Measurements from ENCODE around the gene DCTN2.

DCTN2 gene

DNA sequence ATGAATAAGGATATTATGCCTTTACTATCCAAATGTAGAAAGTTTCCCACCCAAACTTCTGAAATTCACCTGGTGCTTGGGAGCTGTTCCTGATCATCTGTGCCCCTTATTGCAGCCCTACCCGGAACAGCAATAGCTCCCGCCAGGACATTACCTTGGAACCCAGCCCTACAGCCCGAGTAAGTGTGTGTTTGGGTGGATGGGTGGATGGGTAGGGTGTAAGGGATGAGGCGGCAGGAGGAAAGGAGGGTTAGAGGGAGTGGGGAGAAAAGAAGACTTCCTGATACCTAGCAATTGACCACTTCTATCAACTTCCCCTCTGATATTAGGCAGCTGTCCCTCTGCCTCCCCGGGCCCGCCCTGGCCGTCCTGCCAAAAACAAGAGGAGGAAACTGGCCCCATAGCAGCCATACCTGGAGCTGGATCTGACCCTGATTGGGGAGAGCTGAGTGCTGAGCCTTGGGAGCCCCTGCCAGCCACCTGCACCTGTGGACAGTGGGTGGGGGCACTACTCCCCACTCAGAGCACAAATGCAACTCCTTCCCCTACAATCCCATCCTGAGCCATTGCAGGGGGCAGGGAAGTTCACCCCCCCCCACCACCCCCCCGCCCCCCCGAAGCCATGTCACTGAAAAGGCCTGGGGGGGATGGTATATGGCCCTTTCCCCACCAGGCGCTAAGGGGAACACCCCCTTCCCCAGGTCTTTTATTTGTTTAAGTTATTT, 18.0 kb downstream of the DCTN2 start:
- H3K27ac ChIP-seq (ENCODE audit: low read depth in 2 of 2, low read length in 2 of 2): no peak overlapping the region
- H3K36me3 ChIP-seq (ENCODE audit: control insufficient read depth in 2 of 2, insufficient read depth in 2 of 2, low read length in 2 of 2): peaks cover 64 to 83% of the 10 kb centered on the region in 2 donors
- H3K9me3 ChIP-seq (ENCODE audit: control insufficient read depth in 2 of 2, low read length in 2 of 2): no peaks in the 10 kb centered on the region
- no peak overlapping the region for H3K4me3 ChIP-seq (ENCODE audit: low read length in 2 of 2)
- peaks cover 11 to 13% of the 10 kb centered on the region in 2 donors for H3K4me1 ChIP-seq (ENCODE audit: control insufficient read depth in 2 of 2, insufficient read depth in 2 of 2, low read length in 2 of 2)
- H3K27me3 ChIP-seq (ENCODE audit: control insufficient read depth in 2 of 2, insufficient read depth in 2 of 2, low read length in 2 of 2): no peaks in the 10 kb centered on the region
- no peak overlapping the region for H3K9ac ChIP-seq (ENCODE audit: low read depth in 1 of 2, low read length in 2 of 2)

DNA sequence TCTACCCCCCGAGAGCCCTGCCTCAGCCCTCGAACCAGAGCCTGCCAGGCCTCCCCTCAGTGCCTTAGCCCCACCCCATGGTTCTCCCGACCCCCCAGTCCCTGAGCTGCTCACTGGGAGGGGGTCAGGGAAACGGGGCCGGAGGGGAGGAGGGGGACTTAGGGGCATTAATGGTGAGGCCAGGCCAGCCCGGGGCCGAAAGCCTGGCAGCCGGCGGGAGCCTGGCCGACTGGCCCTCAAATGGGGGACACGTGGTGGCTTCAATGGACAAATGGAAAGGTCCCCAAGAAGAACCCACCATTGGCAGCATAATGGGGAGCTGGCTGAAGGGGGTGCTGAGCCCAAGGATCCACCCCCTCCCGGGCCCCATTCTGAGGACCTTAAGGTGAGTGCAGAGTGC, 18.8 kb downstream of the DCTN2 start:
- Histone ChIP-seq H3K4me3 (ENCODE audit: low read length in 2 of 2) (no peak overlapping the region), H3K9me3 (ENCODE audit: control insufficient read depth in 2 of 2, low read length in 2 of 2) (no peaks in the 10 kb centered on the region), H3K27me3 (ENCODE audit: control insufficient read depth in 2 of 2, insufficient read depth in 2 of 2, low read length in 2 of 2) (no peaks in the 10 kb centered on the region), H3K4me1 (ENCODE audit: control insufficient read depth in 2 of 2, insufficient read depth in 2 of 2, low read length in 2 of 2) (peaks cover 20% of the 10 kb centered on the region in 2 donors), H3K27ac (ENCODE audit: low read depth in 2 of 2, low read length in 2 of 2) (no peak overlapping the region), H3K36me3 (ENCODE audit: control insufficient read depth in 2 of 2, insufficient read depth in 2 of 2, low read length in 2 of 2) (peaks cover 59 to 76% of the 10 kb centered on the region in 2 donors), H3K9ac (ENCODE audit: low read depth in 1 of 2, low read length in 2 of 2) (no peak overlapping the region)

DNA sequence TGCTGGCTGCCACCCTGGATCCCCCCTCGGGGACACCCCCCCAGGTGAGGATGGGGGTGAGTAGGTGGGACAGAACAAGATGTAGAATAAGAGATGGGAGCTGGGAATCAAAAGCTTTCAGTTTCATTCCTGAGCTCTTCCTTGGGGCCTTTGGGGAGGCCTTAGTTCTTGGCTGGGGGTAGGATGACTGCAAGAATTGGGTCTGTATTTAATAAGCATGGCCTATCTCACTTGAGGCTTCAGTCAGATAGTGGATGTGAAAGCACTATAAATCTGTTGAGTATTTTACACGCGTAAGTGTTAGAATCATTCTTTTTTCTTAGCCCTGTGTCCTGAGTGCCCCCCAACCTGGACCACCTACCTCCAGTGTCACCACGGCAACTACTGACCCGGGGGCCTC, 19.8 kb downstream of the DCTN2 start:
- Histone ChIP-seq H3K4me3 (ENCODE audit: low read length in 2 of 2) (no peak overlapping the region), H3K9ac (ENCODE audit: low read depth in 1 of 2, low read length in 2 of 2) (no peak overlapping the region), H3K4me1 (ENCODE audit: control insufficient read depth in 2 of 2, insufficient read depth in 2 of 2, low read length in 2 of 2) (peaks cover 20 to 21% of the 10 kb centered on the region in 2 donors), H3K9me3 (ENCODE audit: control insufficient read depth in 2 of 2, low read length in 2 of 2) (no peaks in the 10 kb centered on the region), H3K27me3 (ENCODE audit: control insufficient read depth in 2 of 2, insufficient read depth in 2 of 2, low read length in 2 of 2) (no peaks in the 10 kb centered on the region), H3K27ac (ENCODE audit: low read depth in 2 of 2, low read length in 2 of 2) (no peak overlapping the region), H3K36me3 (ENCODE audit: control insufficient read depth in 2 of 2, insufficient read depth in 2 of 2, low read length in 2 of 2) (peaks cover 49 to 66% of the 10 kb centered on the region in 2 donors)

DNA sequence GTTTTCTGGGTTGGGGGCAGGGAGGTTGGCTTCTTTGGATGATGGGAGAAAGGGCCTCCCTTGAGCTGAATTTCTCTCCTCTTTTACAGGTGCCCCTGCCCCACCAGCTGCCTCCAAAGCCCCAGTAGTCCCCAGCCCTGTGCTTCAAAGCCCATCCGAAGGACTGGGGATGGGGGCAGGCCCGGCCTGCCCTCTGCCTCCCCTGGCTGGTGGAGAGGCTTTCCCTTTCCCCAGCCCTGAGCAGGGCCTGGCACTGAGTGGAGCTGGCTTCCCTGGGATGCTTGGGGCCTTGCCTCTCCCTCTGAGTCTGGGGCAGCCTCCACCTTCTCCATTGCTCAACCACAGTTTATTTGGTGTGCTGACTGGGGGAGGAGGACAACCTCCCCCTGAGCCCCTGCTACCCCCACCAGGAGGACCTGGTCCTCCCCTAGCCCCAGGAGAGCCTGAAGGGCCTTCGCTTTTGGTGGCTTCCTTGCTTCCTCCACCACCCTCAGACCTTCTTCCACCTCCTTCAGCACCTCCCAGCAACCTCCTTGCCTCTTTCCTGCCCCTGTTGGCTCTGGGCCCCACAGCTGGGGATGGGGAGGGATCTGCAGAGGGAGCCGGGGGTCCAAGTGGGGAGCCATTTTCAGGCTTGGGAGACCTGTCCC, 20.4 kb downstream of the DCTN2 start:
- Histone ChIP-seq H3K9me3 (ENCODE audit: control insufficient read depth in 2 of 2, low read length in 2 of 2) (no peaks in the 10 kb centered on the region), H3K27ac (ENCODE audit: low read depth in 2 of 2, low read length in 2 of 2) (no peak overlapping the region), H3K4me3 (ENCODE audit: low read length in 2 of 2) (no peak overlapping the region), H3K4me1 (ENCODE audit: control insufficient read depth in 2 of 2, insufficient read depth in 2 of 2, low read length in 2 of 2) (peaks cover 26 to 27% of the 10 kb centered on the region in 2 donors), H3K27me3 (ENCODE audit: control insufficient read depth in 2 of 2, insufficient read depth in 2 of 2, low read length in 2 of 2) (no peaks in the 10 kb centered on the region), H3K9ac (ENCODE audit: low read depth in 1 of 2, low read length in 2 of 2) (no peak overlapping the region), H3K36me3 (ENCODE audit: control insufficient read depth in 2 of 2, insufficient read depth in 2 of 2, low read length in 2 of 2) (peaks cover 43 to 61% of the 10 kb centered on the region in 2 donors)

DNA sequence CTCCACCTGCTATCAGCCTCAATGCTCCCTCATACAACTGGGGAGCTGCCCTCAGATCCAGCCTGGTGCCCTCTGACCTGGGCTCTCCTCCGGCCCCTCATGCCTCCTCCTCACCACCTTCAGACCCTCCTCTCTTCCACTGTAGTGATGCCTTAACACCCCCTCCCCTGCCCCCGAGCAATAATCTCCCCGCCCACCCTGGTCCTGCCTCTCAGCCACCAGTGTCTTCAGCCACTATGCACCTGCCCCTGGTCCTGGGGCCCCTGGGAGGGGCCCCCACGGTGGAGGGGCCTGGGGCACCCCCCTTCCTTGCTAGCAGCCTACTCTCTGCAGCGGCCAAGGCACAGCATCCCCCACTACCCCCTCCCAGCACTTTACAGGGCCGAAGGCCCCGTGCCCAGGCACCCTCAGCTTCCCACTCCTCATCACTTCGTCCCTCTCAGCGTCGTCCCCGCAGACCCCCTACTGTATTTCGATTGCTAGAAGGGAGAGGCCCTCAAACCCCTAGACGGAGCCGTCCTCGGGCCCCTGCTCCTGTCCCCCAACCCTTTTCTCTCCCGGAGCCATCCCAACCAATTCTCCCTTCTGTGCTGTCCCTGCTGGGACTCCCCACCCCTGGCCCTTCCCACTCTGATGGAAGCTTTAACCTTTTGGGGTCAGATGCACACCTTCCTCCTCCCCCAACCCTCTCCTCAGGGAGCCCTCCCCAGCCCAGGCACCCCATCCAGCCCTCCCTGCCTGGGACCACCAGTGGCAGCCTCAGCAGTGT, 21.2 kb downstream of the DCTN2 start:
- Histone ChIP-seq H3K27me3 (ENCODE audit: control insufficient read depth in 2 of 2, insufficient read depth in 2 of 2, low read length in 2 of 2) (no peaks in the 10 kb centered on the region), H3K4me1 (ENCODE audit: control insufficient read depth in 2 of 2, insufficient read depth in 2 of 2, low read length in 2 of 2) (peaks cover 33 to 35% of the 10 kb centered on the region in 2 donors), H3K36me3 (ENCODE audit: control insufficient read depth in 2 of 2, insufficient read depth in 2 of 2, low read length in 2 of 2) (peaks cover 39 to 53% of the 10 kb centered on the region in 2 donors), H3K9me3 (ENCODE audit: control insufficient read depth in 2 of 2, low read length in 2 of 2) (no peaks in the 10 kb centered on the region), H3K9ac (ENCODE audit: low read depth in 1 of 2, low read length in 2 of 2) (no peak overlapping the region), H3K27ac (ENCODE audit: low read depth in 2 of 2, low read length in 2 of 2) (no peak overlapping the region), H3K4me3 (ENCODE audit: low read length in 2 of 2) (no peak overlapping the region)

DNA sequence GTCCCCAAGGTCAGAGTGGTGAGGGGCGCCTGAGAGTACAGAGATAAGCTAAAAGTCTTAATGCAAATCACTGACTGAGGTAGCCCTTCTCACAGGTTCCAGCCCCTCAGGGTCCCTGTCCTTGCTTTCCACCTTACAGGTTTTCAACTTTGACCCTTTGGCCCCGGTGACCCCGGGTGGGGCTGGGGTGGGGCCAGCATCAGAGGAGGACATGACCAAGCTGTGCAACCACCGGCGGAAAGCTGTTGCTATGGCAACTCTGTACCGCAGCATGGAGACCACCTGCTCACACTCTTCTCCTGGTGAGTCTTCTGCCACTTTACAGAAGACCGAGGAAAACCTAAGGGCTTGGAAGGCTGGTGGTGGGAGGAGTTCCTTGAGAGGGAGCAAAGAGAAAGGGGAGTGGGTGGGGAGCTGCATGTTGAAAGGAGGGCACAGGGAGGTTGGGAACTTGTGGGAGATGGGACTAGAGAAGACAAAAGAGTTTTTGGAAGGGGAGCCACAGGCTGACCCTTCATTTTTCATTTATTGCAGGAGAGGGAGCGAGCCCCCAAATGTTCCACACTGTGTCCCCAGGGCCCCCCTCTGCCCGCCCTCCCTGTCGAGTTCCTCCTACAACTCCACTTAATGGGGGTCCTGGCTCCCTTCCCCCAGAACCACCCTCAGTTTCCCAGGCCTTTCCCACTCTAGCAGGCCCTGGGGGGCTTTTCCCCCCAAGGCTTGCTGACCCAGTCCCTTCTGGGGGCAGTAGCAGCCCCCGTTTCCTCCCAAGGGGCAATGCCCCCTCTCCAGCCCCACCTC, 22.0 kb downstream of the DCTN2 start:
- Histone ChIP-seq H3K27ac (ENCODE audit: low read depth in 2 of 2, low read length in 2 of 2) (no peak overlapping the region), H3K4me1 (ENCODE audit: control insufficient read depth in 2 of 2, insufficient read depth in 2 of 2, low read length in 2 of 2) (peaks cover 34 to 35% of the 10 kb centered on the region in 2 donors), H3K9me3 (ENCODE audit: control insufficient read depth in 2 of 2, low read length in 2 of 2) (no peaks in the 10 kb centered on the region), H3K4me3 (ENCODE audit: low read length in 2 of 2) (no peak overlapping the region), H3K36me3 (ENCODE audit: control insufficient read depth in 2 of 2, insufficient read depth in 2 of 2, low read length in 2 of 2) (peaks cover 33 to 45% of the 10 kb centered on the region in 2 donors), H3K27me3 (ENCODE audit: control insufficient read depth in 2 of 2, insufficient read depth in 2 of 2, low read length in 2 of 2) (no peaks in the 10 kb centered on the region), H3K9ac (ENCODE audit: low read depth in 1 of 2, low read length in 2 of 2) (no peak overlapping the region)

DNA sequence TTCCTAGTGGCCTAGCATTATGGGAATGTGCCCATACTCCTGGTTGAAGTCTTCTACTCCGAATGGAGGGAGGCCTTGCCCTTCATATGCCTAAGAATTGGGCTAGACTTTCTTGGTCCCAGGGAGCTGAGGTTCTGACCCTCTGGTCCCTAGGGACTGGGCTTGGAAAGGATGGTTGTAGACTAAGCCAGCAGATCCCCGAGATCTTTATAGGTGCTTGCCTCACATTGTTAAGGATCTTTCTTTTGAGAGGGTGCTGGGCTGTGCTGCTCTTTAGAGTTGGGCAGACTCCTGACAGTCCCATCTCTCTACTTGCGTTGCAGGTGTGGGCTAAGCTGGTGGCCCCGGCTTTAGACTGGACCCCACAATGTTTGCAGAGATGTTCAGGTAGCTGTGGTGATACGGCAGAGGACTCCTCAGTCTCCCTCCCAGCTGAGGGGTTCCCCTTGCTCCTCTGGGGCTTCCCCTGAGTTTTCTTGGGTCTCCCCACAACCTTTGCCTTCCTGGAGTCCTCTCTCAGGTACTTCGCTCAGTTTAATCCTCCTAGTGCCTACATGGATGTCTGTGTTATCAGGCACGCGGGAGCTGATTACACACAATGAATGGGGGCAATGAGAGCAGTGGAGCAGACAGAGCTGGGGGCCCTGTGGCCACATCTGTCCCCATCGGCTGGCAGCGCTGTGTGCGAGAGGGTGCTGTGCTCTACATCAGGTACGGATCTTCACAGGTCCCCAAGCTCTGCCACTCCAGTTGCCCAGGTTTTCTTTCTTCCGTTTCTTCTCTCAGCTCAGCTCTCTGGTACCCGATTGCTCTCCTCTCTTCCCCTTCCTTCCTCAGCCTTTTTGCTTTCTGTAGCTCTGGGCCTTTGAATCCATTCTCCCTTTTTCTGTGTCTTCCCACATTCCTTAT, 23.0 kb downstream of the DCTN2 start:
- peak overlapping the region; percentile 81 for H3K9ac ChIP-seq (ENCODE audit: low read depth in 1 of 2, low read length in 2 of 2)
- no peaks in the 10 kb centered on the region for H3K9me3 ChIP-seq (ENCODE audit: control insufficient read depth in 2 of 2, low read length in 2 of 2)
- H3K4me1 ChIP-seq (ENCODE audit: control insufficient read depth in 2 of 2, insufficient read depth in 2 of 2, low read length in 2 of 2): peaks cover 39 to 43% of the 10 kb centered on the region in 2 donors
- H3K36me3 ChIP-seq (ENCODE audit: control insufficient read depth in 2 of 2, insufficient read depth in 2 of 2, low read length in 2 of 2): peaks cover 24 to 36% of the 10 kb centered on the region in 2 donors
- H3K27me3 ChIP-seq (ENCODE audit: control insufficient read depth in 2 of 2, insufficient read depth in 2 of 2, low read length in 2 of 2): no peaks in the 10 kb centered on the region
- H3K27ac ChIP-seq (ENCODE audit: low read depth in 2 of 2, low read length in 2 of 2): peak overlapping the region; percentile 94 to 96
- peak overlapping the region; percentile 79 to 92 for H3K4me3 ChIP-seq (ENCODE audit: low read length in 2 of 2)

DNA sequence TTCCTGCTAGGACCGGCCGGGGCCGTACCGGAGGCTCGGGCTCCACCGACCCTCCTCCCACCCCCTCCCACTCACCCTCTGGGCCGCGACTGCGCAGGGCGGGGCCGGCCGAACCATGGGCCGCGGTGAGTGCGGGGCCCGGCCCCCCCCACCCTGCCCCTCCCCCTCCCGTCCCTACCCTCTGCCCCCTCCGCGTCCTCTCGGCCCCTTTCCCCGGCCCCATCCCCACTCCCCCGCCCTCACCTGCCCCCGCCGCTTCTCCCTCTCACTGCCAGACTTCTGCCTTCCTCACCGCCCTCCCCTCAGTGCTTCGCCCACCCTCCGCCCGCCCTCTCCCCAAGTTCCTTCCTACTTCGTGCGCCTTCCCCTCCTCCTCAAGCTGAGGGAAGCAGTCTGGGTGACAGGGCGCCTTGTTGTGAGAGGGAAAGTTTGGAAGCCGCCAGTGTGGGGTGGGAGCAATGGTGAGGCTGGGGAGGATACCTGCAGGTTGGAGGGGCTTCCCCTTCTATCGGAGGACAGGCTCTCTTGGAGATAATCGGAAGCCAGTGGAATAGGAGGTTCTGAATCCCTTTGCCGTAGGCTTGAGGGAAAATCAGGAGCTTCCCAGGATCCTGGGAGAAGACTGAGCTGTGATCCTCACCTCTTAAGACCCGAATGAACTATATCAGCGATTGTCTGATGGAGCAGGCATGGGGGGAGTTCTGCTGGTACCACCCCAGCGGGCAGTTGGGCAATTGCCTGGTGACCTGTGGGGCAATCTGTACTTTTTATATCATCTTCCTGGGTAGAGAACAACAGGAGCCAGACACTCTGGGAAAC, 23.9 kb downstream of the DCTN2 start:
- Histone ChIP-seq H3K36me3 (ENCODE audit: control insufficient read depth in 2 of 2, insufficient read depth in 2 of 2, low read length in 2 of 2) (peaks cover 19 to 29% of the 10 kb centered on the region in 2 donors), H3K9me3 (ENCODE audit: control insufficient read depth in 2 of 2, low read length in 2 of 2) (no peaks in the 10 kb centered on the region), H3K9ac (ENCODE audit: low read depth in 1 of 2, low read length in 2 of 2) (peak overlapping the region; percentile 81), H3K4me3 (ENCODE audit: low read length in 2 of 2) (peak overlapping the region; percentile 79 to 92), H3K4me1 (ENCODE audit: control insufficient read depth in 2 of 2, insufficient read depth in 2 of 2, low read length in 2 of 2) (peaks cover 48 to 51% of the 10 kb centered on the region in 2 donors), H3K27me3 (ENCODE audit: control insufficient read depth in 2 of 2, insufficient read depth in 2 of 2, low read length in 2 of 2) (no peaks in the 10 kb centered on the region), H3K27ac (ENCODE audit: low read depth in 2 of 2, low read length in 2 of 2) (peak overlapping the region; percentile 94 to 96)
